Upper lobe of right lung (tissue), 1 donor: ENCODE results near the gene EEF2K. TPM values are rescaled to one million over a fixed set of nuclear protein-coding genes. Genes with fewer than 3 reads are reported as not detected.
"Not testable (repeated sequence)": the region's sequence is repeated elsewhere in the genome, so short reads cannot be mapped to it uniquely, and the experiment has no call there.

ENCODE experiments used
- ATAC-seq: fragments of 200-7000 bp; cut with Tn5 transposase; one replicate; pipeline ENCODE4 v1.9.1; 2020; ENCODE audit warnings: mild to moderate bottlenecking, moderate library complexity
- DNase-seq: peaks from one replicate; pipeline ENCODE4 v3.0.0-alpha.2; 2020
- H3K27ac ChIP-seq: fragments of 200-600 bp; one replicate; pipeline ENCODE4 v1.8.0; 2022
- H3K27me3 ChIP-seq: fragments of 200-600 bp; one replicate; pipeline ENCODE4 v1.8.0; 2022; ENCODE audit warnings: mild to moderate bottlenecking
- H3K36me3 ChIP-seq: fragments of 200-600 bp; one replicate; pipeline ENCODE4 v1.8.0; 2022
- H3K4me1 ChIP-seq: fragments of 200-600 bp; one replicate; pipeline ENCODE4 v1.8.0; 2022
- H3K4me3 ChIP-seq: fragments of 200-600 bp; one replicate; pipeline ENCODE4 v1.8.0; 2022; ENCODE audit warnings: mild to moderate bottlenecking
- H3K9me3 ChIP-seq: fragments of 200-600 bp; one replicate; pipeline ENCODE4 v1.8.0; 2022
- CTCF ChIP-seq: fragments of 200-600 bp; IDR thresholded peaks from one replicate; pipeline ENCODE4 v1.8.0; 2022; ENCODE audit warnings: antibody characterized with exemption
- intact Hi-C: fragments of 100-400 bp; cut with DNase I; formaldehyde crosslinking; loops from one replicate; pipeline ENCODE4 v1.11.0; 2022
- total RNA-seq: library from RNA; stranded (reverse); fragmentation: NEBNext Ultra II Directional; extraction: Animal tissue kit (Norgen Biotek cat#: 25700); gene quantifications from one replicate; pipeline ENCODE4 v1.2.1, GENCODE V29; 2021
- donor health status: DM: no; HTN: yes; CAD: no; lungs with severe emphysema.

Gene EEF2K
- total RNA-seq, 1 donor from 2014 or later, result 34.9 TPM

- no peak for ATAC-seq
- DNase-seq, result no peak
- H3K4me3 ChIP-seq, result no peak overlapping the region
- peaks cover 25% of the 10 kb centered on the region for H3K27me3 ChIP-seq
- intact Hi-C loops, result no loop called here
- H3K27ac ChIP-seq, result no peak overlapping the region
- no peaks in the 10 kb centered on the region for H3K36me3 ChIP-seq
- no peak for TF ChIP-seq CTCF
- no peaks in the 10 kb centered on the region for H3K9me3 ChIP-seq
- no peaks in the 10 kb centered on the region for H3K4me1 ChIP-seq
These were observed 41.6 kb upstream of the EEF2K start for GRCh38 chr16:22164482-22164881.

GRCh38 chr16:22165508-22166285 lies 40.4 kb upstream of the EEF2K start:
- no peak for DNase-seq
- H3K4me3 ChIP-seq, result no peak overlapping the region
- H3K36me3 ChIP-seq, result no peaks in the 10 kb centered on the region
- ATAC-seq, result no peak
- no peak overlapping the region for H3K27ac ChIP-seq
- peaks cover 25% of the 10 kb centered on the region for H3K27me3 ChIP-seq
- no peak for TF ChIP-seq CTCF
- intact Hi-C loops, result no loop called here
- H3K4me1 ChIP-seq, result no peaks in the 10 kb centered on the region
- H3K9me3 ChIP-seq, result no peaks in the 10 kb centered on the region

- DNase-seq (no peak), ATAC-seq (no peak)
- H3K4me3 ChIP-seq, result no peak overlapping the region
- no peaks in the 10 kb centered on the region for H3K36me3 ChIP-seq
- no peak for TF ChIP-seq CTCF
- intact Hi-C loops, result no loop called here
- no peak overlapping the region for H3K27ac ChIP-seq
- H3K9me3 ChIP-seq, result no peaks in the 10 kb centered on the region
- H3K27me3 ChIP-seq, result no peaks in the 10 kb centered on the region
- H3K4me1 ChIP-seq, result no peaks in the 10 kb centered on the region
These were observed 34.1 kb upstream of the EEF2K start for GRCh38 chr16:22171953-22172352.

GRCh38 chr16:22172642-22173041 lies 33.4 kb upstream of the EEF2K start:
- H3K4me1 ChIP-seq, ATAC-seq, H3K9me3 ChIP-seq, H3K4me3 ChIP-seq, intact Hi-C loops, H3K27me3 ChIP-seq, H3K36me3 ChIP-seq, H3K27ac ChIP-seq, DNase-seq: not testable (repeated sequence)

- no peak for TF ChIP-seq CTCF
- ATAC-seq (no peak), DNase-seq (no peak)
- Histone ChIP-seq H3K9me3 (no peaks in the 10 kb centered on the region), H3K27ac (no peak overlapping the region), H3K4me3 (no peak overlapping the region), H3K4me1 (no peaks in the 10 kb centered on the region), H3K27me3 (no peaks in the 10 kb centered on the region), H3K36me3 (no peaks in the 10 kb centered on the region)
- intact Hi-C loops, result no loop called here
These were observed 31.4 kb upstream of the EEF2K start for GRCh38 chr16:22174642-22175041.

- ATAC-seq (no peak), DNase-seq (no peak)
- Histone ChIP-seq H3K27ac (no peak overlapping the region), H3K36me3 (no peaks in the 10 kb centered on the region), H3K27me3 (no peaks in the 10 kb centered on the region), H3K9me3 (no peaks in the 10 kb centered on the region), H3K4me3 (no peak overlapping the region), H3K4me1 (no peaks in the 10 kb centered on the region)
- intact Hi-C loops, result no loop called here
- TF ChIP-seq CTCF, result no peak
These were observed 27.8 kb upstream of the EEF2K start for GRCh38 chr16:22177968-22178930.
